H1 (cell line): ENCODE measurements around the gene ZFPL1. TPM values are rescaled to one million over a fixed set of nuclear protein-coding genes. Genes with fewer than 3 reads are reported as not detected.

ENCODE experiments used
- CTCF ChIA-PET: fragments of 300-600 bp; sonication (Branson Sonifier 250); formaldehyde crosslinking; loops from one replicate; lab custom pipeline; 2021; ENCODE audit not compliant: partially characterized antibody; lab: Charles Lee
- POLR2A ChIA-PET: fragments of 300-600 bp; sonication (Branson Sonifier 250); formaldehyde crosslinking; loops from one replicate; lab custom pipeline; 2021; ENCODE audit warnings: inconsistent platforms; ENCODE audit not compliant: partially characterized antibody; lab: Charles Lee
- DNase-seq, 2 experiments: peaks; one replicate each; pipeline versions ENCODE4 v3.0.0 to v3.0.0-alpha.2; 2010 to 2022; ENCODE audit warnings: low spot score in 2 of 2, low read depth in 1 of 2, mixed read lengths in 1 of 2
- FAIRE-seq: peaks from 2 replicates; lab custom pipeline; 2011; peaks lifted over from hg19 to GRCh38; lab: Jason Lieb, UNC
- H2AFZ ChIP-seq: 2 replicates; pipeline ENCODE4 v1.8.1; 2012; ENCODE audit warnings: low read length, inconsistent platforms
- H2AK5ac ChIP-seq: 2 replicates; pipeline ENCODE4 v1.6.1; 2013; ENCODE audit warnings: low read depth, low read length
- H2BK120ac ChIP-seq: replicated peaks from 2 replicates; pipeline ENCODE3; 2013; ENCODE audit warnings: low read depth, low read length, inconsistent platforms
- H2BK12ac ChIP-seq: 2 replicates; pipeline ENCODE4 v1.6.1; 2013; ENCODE audit warnings: low read depth, low read length
- H2BK15ac ChIP-seq: 2 replicates; pipeline ENCODE4 v1.6.1; 2013; ENCODE audit warnings: low read length
- H2BK20ac ChIP-seq: 2 replicates; pipeline ENCODE4 v1.6.1; 2013; ENCODE audit warnings: low read length
- H2BK5ac ChIP-seq: 2 replicates; pipeline ENCODE4 v1.6.1; 2013; ENCODE audit warnings: low read depth, low read length
- H3K14ac ChIP-seq: 2 replicates; pipeline ENCODE4 v1.6.1; 2013; ENCODE audit warnings: inconsistent platforms; ENCODE audit not compliant: insufficient read length
- H3K18ac ChIP-seq: 2 replicates; pipeline ENCODE4 v1.6.1; 2013; ENCODE audit warnings: low read length; ENCODE audit errors: extremely low read depth
- H3K23ac ChIP-seq: 2 replicates; pipeline ENCODE4 v1.6.1; 2013; ENCODE audit warnings: inconsistent platforms; ENCODE audit not compliant: insufficient read length
- H3K23me2 ChIP-seq: 2 replicates; pipeline ENCODE4 v1.6.1; 2013; ENCODE audit warnings: low read depth, low read length
- H3K27ac ChIP-seq: 2 replicates; pipeline ENCODE4 v1.6.1; 2011; ENCODE audit warnings: low read depth, low read length, inconsistent platforms
- H3K27me3 ChIP-seq, 4 experiments: replicated peaks in 1 of 4; 1 replicate in 1 of 4; 2 replicates in 3 of 4; pipeline versions ENCODE4 v1.6.1 to v1.8.1; 2011 to 2013; ENCODE audit warnings: low read length in 3 of 4, mild to moderate bottlenecking in 3 of 4, inconsistent platforms in 2 of 4, mixed read lengths in 2 of 4, moderate library complexity in 1 of 4; ENCODE audit not compliant: control insufficient read depth in 3 of 4, insufficient read depth in 3 of 4; ENCODE audit errors: extremely low read depth in 1 of 4
- H3K36me3 ChIP-seq, 4 experiments: 2 replicates each; pipeline versions ENCODE4 v1.6.1 to v1.8.1; 2011 to 2013; ENCODE audit warnings: mild to moderate bottlenecking in 4 of 4, low read length in 3 of 4, moderate library complexity in 2 of 4, control low read depth in 1 of 4, inconsistent platforms in 1 of 4; ENCODE audit not compliant: insufficient read depth in 4 of 4, control insufficient read depth in 2 of 4
- H3K4ac ChIP-seq: replicated peaks from 2 replicates; pipeline ENCODE3; 2013; ENCODE audit warnings: low read length, low read depth, mixed read lengths, inconsistent platforms; ENCODE audit not compliant: insufficient read length
- H3K4me1 ChIP-seq, 4 experiments: replicated peaks in 1 of 4; 1 replicate in 1 of 4; 2 replicates in 3 of 4; pipeline versions ENCODE4 v1.6.1 to v1.8.1; 2011 to 2013; ENCODE audit warnings: low read length in 3 of 4, inconsistent platforms in 2 of 4, mixed read lengths in 1 of 4; ENCODE audit not compliant: insufficient read depth in 4 of 4, control insufficient read depth in 3 of 4
- H3K4me2 ChIP-seq, 2 experiments: 2 replicates each; pipeline versions ENCODE4 v1.6.1 to v1.8.1; 2011 to 2013; ENCODE audit warnings: low read depth in 2 of 2, low read length in 2 of 2, control low read depth in 1 of 2, inconsistent platforms in 1 of 2, mild to moderate bottlenecking in 1 of 2; ENCODE audit not compliant: insufficient read depth in 1 of 2
- H3K4me3 ChIP-seq, 4 experiments: fragments of 200-600, 300-600 bp in 1 of 4; sonication (generic), shearing (Covaris generic), sonication (Bioruptor Twin) in 1 of 4; 2 replicates each; pipeline versions ENCODE4 v1.5.1 to v1.8.1; 2011 to 2016; ENCODE audit warnings: low read length in 4 of 4, low read depth in 3 of 4, control low read depth in 2 of 4, inconsistent platforms in 2 of 4, mild to moderate bottlenecking in 2 of 4, mixed read lengths in 1 of 4, moderate library complexity in 1 of 4; ENCODE audit not compliant: insufficient read depth in 2 of 4; ENCODE audit errors: extremely low read depth in 1 of 4
- H3K56ac ChIP-seq: replicated peaks from 2 replicates; pipeline ENCODE3; 2013; ENCODE audit warnings: low read depth, mild to moderate bottlenecking, mixed read lengths, low read length, inconsistent platforms; ENCODE audit not compliant: insufficient read length
- H3K79me1 ChIP-seq: 2 replicates; pipeline ENCODE4 v1.6.1; 2013; ENCODE audit warnings: low read depth, low read length, control low read depth
- H3K79me2 ChIP-seq, 2 experiments: 2 replicates each; pipeline versions ENCODE4 v1.6.1 to v1.8.1; 2012 to 2013; ENCODE audit warnings: low read length in 2 of 2, mild to moderate bottlenecking in 2 of 2, inconsistent platforms in 1 of 2; ENCODE audit not compliant: insufficient read depth in 2 of 2, control insufficient read depth in 1 of 2
- H3K9ac ChIP-seq, 4 experiments: replicated peaks in 1 of 4; 1 replicate in 1 of 4; 2 replicates in 3 of 4; pipeline versions ENCODE4 v1.6.1 to v1.8.1; 2011 to 2013; ENCODE audit warnings: low read depth in 3 of 4, low read length in 3 of 4, control low read depth in 2 of 4, mild to moderate bottlenecking in 2 of 4, moderate library complexity in 2 of 4, inconsistent platforms in 1 of 4; ENCODE audit errors: extremely low read depth in 1 of 4
- H3K9me3 ChIP-seq, 2 experiments: 2 replicates each; pipeline versions ENCODE4 v1.6.1 to v1.8.1; 2012 to 2013; ENCODE audit warnings: mild to moderate bottlenecking in 2 of 2, moderate library complexity in 2 of 2, control low read depth in 1 of 2, inconsistent platforms in 1 of 2, low read depth in 1 of 2, low read length in 1 of 2, mixed read lengths in 1 of 2; ENCODE audit not compliant: insufficient read depth in 2 of 2
- H4K20me1 ChIP-seq, 2 experiments: replicated peaks in 1 of 2; 2 replicates each; pipeline versions ENCODE3 to v1.8.1; 2011 to 2013; ENCODE audit warnings: inconsistent platforms in 2 of 2, low read length in 2 of 2, mild to moderate bottlenecking in 1 of 2; ENCODE audit not compliant: insufficient read depth in 2 of 2, control insufficient read depth in 1 of 2
- H4K5ac ChIP-seq: 2 replicates; pipeline ENCODE4 v1.6.1; 2013; ENCODE audit warnings: low read length, low read depth, mixed read lengths, inconsistent platforms; ENCODE audit not compliant: insufficient read length
- H4K8ac ChIP-seq: 2 replicates; pipeline ENCODE4 v1.8.0; 2013; ENCODE audit warnings: mild to moderate bottlenecking, moderate library complexity, low read length, inconsistent platforms; ENCODE audit not compliant: insufficient read depth; ENCODE audit errors: extremely low read depth
- H4K91ac ChIP-seq: replicated peaks from 2 replicates; pipeline ENCODE3; 2013; ENCODE audit warnings: low read length, mixed read lengths, inconsistent platforms; ENCODE audit not compliant: insufficient read length
- CREB1 ChIP-seq: IDR thresholded peaks from 2 replicates; pipeline ENCODE4 v1.6.1; 2012; ENCODE audit warnings: inconsistent platforms
- GABPA ChIP-seq: IDR thresholded peaks from 2 replicates; pipeline ENCODE4 v1.6.1; 2011; ENCODE audit warnings: mild to moderate bottlenecking, low read length, moderate library complexity, borderline replicate concordance; ENCODE audit not compliant: insufficient read depth
- KDM1A ChIP-seq: fragments of 200-600, 300-600 bp; sonication (generic); IDR thresholded peaks from 2 replicates; pipeline ENCODE4 v1.7.1; 2016; ENCODE audit warnings: mild to moderate bottlenecking, low read length, borderline replicate concordance
- POLR2A ChIP-seq, 2 experiments: IDR thresholded peaks; 1 replicate in 1 of 2; 2 replicates in 1 of 2; pipeline ENCODE4 v1.6.1; 2011; ENCODE audit warnings: low read depth in 2 of 2, low read length in 2 of 2, mild to moderate bottlenecking in 2 of 2; ENCODE audit errors: control extremely low read depth in 1 of 2
- RAD21 ChIP-seq, 2 experiments: IDR thresholded peaks in 1 of 2; conservative IDR thresholded peaks in 1 of 2; 2 replicates each; pipeline ENCODE4 v1.6.1; 2011; ENCODE audit warnings: low read depth in 2 of 2, low read length in 2 of 2, improper control_type of control experiment in 1 of 2, inconsistent platforms in 1 of 2, mild to moderate bottlenecking in 1 of 2, moderate library complexity in 1 of 2
- RBBP5 ChIP-seq: IDR thresholded peaks from 2 replicates; pipeline ENCODE4 v1.7.1; 2012; ENCODE audit warnings: low read depth, mild to moderate bottlenecking, inconsistent platforms, low read length, moderate library complexity, borderline replicate concordance
- SAP30 ChIP-seq: fragments of 300-600 bp; sonication (generic); IDR thresholded peaks from 2 replicates; pipeline ENCODE4 v1.7.1; 2012; ENCODE audit warnings: low read length, moderate library complexity, mild to moderate bottlenecking, inconsistent platforms; ENCODE audit not compliant: insufficient read depth, insufficient replicate concordance
- WGBS, 2 experiments: shearing (Covaris generic) in 1 of 2; methylation state at CpG; one replicate each; pipeline versions ENCODE4 v1.1.6 to v1.1.7; 2013 to 2015; ENCODE audit warnings: low lambda C conversion rate in 2 of 2, mixed read lengths in 2 of 2, inconsistent platforms in 1 of 2, low coverage in 1 of 2, missing lambda C conversion rate in 1 of 2; ENCODE audit not compliant: insufficient replicate concordance in 2 of 2, insufficient coverage in 1 of 2, insufficient read length in 1 of 2; ENCODE audit errors: extremely low coverage in 1 of 2, missing lambda C conversion rate in 1 of 2; 5-methylcytosine and 5-hydroxymethylcytosine counted together
- long read RNA-seq, 2 experiments: library from RNA in 1 of 2; library from capped mRNA in 1 of 2; stranded (forward); transcript quantifications; one replicate each; pipeline ENCODE4 v2.0.0, GENCODE V29; 2021; ENCODE audit warnings: inconsistent platforms in 1 of 2
- polyA minus RNA-seq, 3 experiments: library from RNA; depleted of rRNA, polyadenylated mRNA; stranded (reverse); fragments of >200 nt; gene quantifications; 1 replicate in 2 of 3; 2 replicates in 1 of 3; pipeline ENCODE4 v1.2.3, GENCODE V29; 2011
- polyA plus RNA-seq, 7 experiments: library from polyadenylated mRNA; depleted of rRNA in 3 of 7; stranded (reverse) in 5 of 7; unstranded in 2 of 7; fragments of >200 nt in 5 of 7; fragments of 200-250 nt in 2 of 7; gene quantifications; 1 replicate in 5 of 7; 2 replicates in 1 of 7; 4 replicates in 1 of 7; pipeline versions ENCODE4 v1.2.1 to v1.2.3, GENCODE V29; 2011 to 2013; ENCODE audit warnings: missing spikeins in 2 of 7, mixed read lengths in 2 of 7
- total RNA-seq: library from RNA; stranded (reverse); fragmentation: NEBNext Ultra II Directional; extraction: Animal tissue kit (Norgen Biotek cat#: 25700); gene quantifications from 2 replicates; pipeline ENCODE4 v1.2.1, GENCODE V29; 2021

ZFPL1 gene
- total RNA-seq, result 21.4 and 21.5 TPM in 2 replicates
- polyA plus RNA-seq (2011; rRNA removed), result 76.8 and 103 TPM in 2 replicates
- 34.0 TPM for polyA plus RNA-seq (2011; cell fraction: cytosol; rRNA removed)
- 53.5 TPM for polyA plus RNA-seq (2011; cell fraction: nucleus; rRNA removed)
- 18.1 to 31.4 TPM (median 28.3 TPM) in 4 replicates for polyA plus RNA-seq (2012, experiment 1 of 2)
- polyA plus RNA-seq (2012, experiment 2 of 2), result 36.8 TPM
- 29.6 TPM for polyA plus RNA-seq (2013, experiment 1 of 2)
- 26.8 TPM for polyA plus RNA-seq (2013, experiment 2 of 2)
- polyA minus RNA-seq (2011; rRNA and poly(A)+ RNA removed), result 20.3 and 23.4 TPM in 2 replicates
- polyA minus RNA-seq (2011; cell fraction: cytosol; rRNA and poly(A)+ RNA removed), result 13.9 TPM
- polyA minus RNA-seq (2011; cell fraction: nucleus; rRNA and poly(A)+ RNA removed), result 21.1 TPM
- long read RNA-seq, experiment 1, transcript ZFPL1-201 (8 exons, 1,371 nt), result major isoform, 5 of 35 reads
- long read RNA-seq, experiment 1, partial matches to known transcripts, result 15 of 35 reads
- long read RNA-seq, experiment 1, other reads (novel, unspliced or antisense), result 15 of 35 reads
- long read RNA-seq, experiment 2, transcript ZFPL1-201 (8 exons, 1,371 nt), result major isoform, 16 of 21 reads
- long read RNA-seq, experiment 2, partial matches to known transcripts, result 3 of 21 reads
- long read RNA-seq, experiment 2, other reads (novel, unspliced or antisense), result 2 of 21 reads

- no peaks in the 10 kb centered on the region for H3K27me3 ChIP-seq
- H3K18ac ChIP-seq, result peak within 1 kb of the TSS; percentile 99
- peak within 1 kb of the TSS; percentile 77; the same call in 1 of the 2 replicates for H2BK12ac ChIP-seq
- H3K4me2 ChIP-seq, result peak within 1 kb of the TSS; percentile 88 to 98
- peak; percentile 70 to 98 for DNase-seq
- peak within 1 kb of the TSS; percentile 94 for H3K27ac ChIP-seq
- H3K4me1 ChIP-seq, result peaks cover 0 to 9% (median 4%) of the 10 kb centered on the region in 4 experiments; a peak in 5 of 7 replicates
- POLR2A ChIA-PET, result interaction anchor here (0.9 to 21.6 kb wide), 16 partner anchors 8 to 199 kb away, joined by 3 to 230 read pairs (median 6); partner anchors contain the start of genes CDCA5, SAC3D1, SYVN1 and TM7SF2
- FAIRE-seq, result no peak
- H2AK5ac ChIP-seq, result no peak within 1 kb of the TSS
- H3K23ac ChIP-seq, result no peak within 1 kb of the TSS
- no peak within 1 kb of the TSS for H3K14ac ChIP-seq
- H3K79me1 ChIP-seq, result peaks cover 22% of the 10 kb centered on the region
- peak within 1 kb of the TSS; percentile 92 to 99 (median 98) for H3K4me3 ChIP-seq
- H4K91ac ChIP-seq, result peak within 1 kb of the TSS; percentile 98
- no peak within 1 kb of the TSS for H2BK120ac ChIP-seq
- H4K5ac ChIP-seq, result peak within 1 kb of the TSS; percentile 100
- H3K56ac ChIP-seq, result peak within 1 kb of the TSS; percentile 94
- H3K9ac ChIP-seq, result peak within 1 kb of the TSS; percentile 77 to 96 (median 87)
- H3K9me3 ChIP-seq, result no peaks in the 10 kb centered on the region
- H3K23me2 ChIP-seq, result peaks cover 8% of the 10 kb centered on the region
- CTCF ChIA-PET, result interaction anchor here (1.1 to 1.7 kb wide), 6 partner anchors 16 to 235 kb away, joined by 3 to 5 read pairs (median 4); partner anchors contain the start of genes SAC3D1 and TM7SF2
- peaks cover 10 to 33% of the 10 kb centered on the region in 2 experiments for H3K79me2 ChIP-seq
- peak within 1 kb of the TSS; percentile 87 for H3K4ac ChIP-seq
- no peak within 1 kb of the TSS for H2BK20ac ChIP-seq
- peaks cover 0 to 4% of the 10 kb centered on the region in 2 experiments for H4K20me1 ChIP-seq
- 0 out of 2 replicates have a peak within 1 kb of the TSS, but pooled peaks have one; percentile 8 for H2AFZ ChIP-seq
- peak within 1 kb of the TSS; percentile 90 for H2BK5ac ChIP-seq
- peak within 1 kb of the TSS; percentile 99 for H4K8ac ChIP-seq
- 0% methylated on average over 70 of the region's 79 CpGs; no CpG with 5 or more reads in 1 of the 2 experiments for WGBS, 2 experiments
- peaks cover 18 to 35% (median 30%) of the 10 kb centered on the region in 4 experiments for H3K36me3 ChIP-seq
- 0 out of 2 replicates have a peak within 1 kb of the TSS, but pooled peaks have one; percentile 36 for H2BK15ac ChIP-seq
- no peak for TF ChIP-seq KDM1A
- no peak for TF ChIP-seq SAP30
- TF ChIP-seq GABPA, result peak; percentile 87
- 0 out of 4 replicates have a peak, but pooled peaks of 1 of the 2 experiments have one; percentile 0 for TF ChIP-seq RAD21 (IDR thresholded peaks at IDR 0.05 in 1 of 2, conservative IDR thresholded peaks at IDR 0.05 in 1 of 2; ENCODE audit: low read depth in 2 of 2, low read length in 2 of 2)
- peak; percentile 100 for TF ChIP-seq CREB1
- TF ChIP-seq POLR2A (IDR thresholded peaks at IDR 0.05; ENCODE audit: control extremely low read depth in 1 of 2, low read depth in 2 of 2, low read length in 2 of 2), result peak; percentile 54 to 85
- TF ChIP-seq RBBP5, result peak; percentile 98
These were observed at the start of gene ZFPL1, which contains the start of gene CDCA5 for GRCh38 chr11:65083834-65084597. Gene ZFPL1, plus strand, starts transcription at chr11:65084222. Its CDS starts 477 bp downstream, at chr11:65084699. Gene CDCA5, minus strand, starts transcription at chr11:65084040. Its CDS starts 62 bp downstream, at chr11:65083978.
